IMR-90 (cell line): ENCODE data around the gene XCR1.

Source experiments
- BHLHE40 ChIP-seq: fragments of 150-350 bp; IDR thresholded peaks from 2 replicates; pipeline ENCODE4 v1.6.1; 2016; ENCODE audit warnings: mild to moderate bottlenecking, low read depth, low read length
- CEBPB ChIP-seq: IDR thresholded peaks from 2 replicates; pipeline ENCODE4 v1.6.1; 2012; ENCODE audit warnings: low read depth, low read length, improper control_type of control experiment
- FOS ChIP-seq: fragments of 150-350 bp; IDR thresholded peaks from 2 replicates; pipeline ENCODE4 v1.6.1; 2016; ENCODE audit warnings: low read depth, low read length
- MAZ ChIP-seq: IDR thresholded peaks from 2 replicates; pipeline ENCODE4 v1.6.1; 2012; ENCODE audit warnings: low read depth, mild to moderate bottlenecking, low read length, improper control_type of control experiment, moderate library complexity, borderline replicate concordance
- NFE2L2 ChIP-seq: fragments of 150-350 bp; IDR thresholded peaks from 2 replicates; pipeline ENCODE4 v1.6.1; 2016; ENCODE audit warnings: low read depth, mild to moderate bottlenecking, low read length
- POLR2A ChIP-seq: IDR thresholded peaks from 2 replicates; pipeline ENCODE4 v1.6.1; 2012; ENCODE audit warnings: mild to moderate bottlenecking, low read depth, low read length
- RAD21 ChIP-seq: IDR thresholded peaks from 2 replicates; pipeline ENCODE4 v1.6.1; 2012; ENCODE audit warnings: low read length, improper control_type of control experiment
- TF ChIP-seq, protein P1 (sequence below): conservative IDR thresholded peaks from 2 replicates; pipeline ENCODE4 v1.5.1; 2012; ENCODE audit warnings: mild to moderate bottlenecking, low read depth, low read length, improper control_type of control experiment

DNA sequence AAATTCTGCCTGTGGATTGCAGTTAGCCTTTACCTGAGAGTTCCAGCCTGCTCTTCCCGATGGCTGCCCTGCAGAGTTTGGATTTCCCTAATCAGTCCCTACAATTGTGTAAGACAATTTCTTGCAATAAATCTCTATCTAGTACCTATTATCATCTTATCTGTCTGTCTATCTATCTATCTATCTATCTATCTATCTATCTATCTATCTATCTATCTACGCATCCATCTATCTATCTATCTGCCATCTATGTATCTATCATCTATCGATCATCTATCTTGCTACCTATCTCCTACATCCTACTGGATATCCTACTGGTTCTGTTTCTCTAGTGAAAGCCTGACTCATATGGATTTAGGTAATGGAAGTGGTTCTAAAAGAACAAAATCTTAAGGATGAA is 30.4 kb upstream of the XCR1 start:
- no peak for TF ChIP-seq CEBPB
- TF ChIP-seq MAZ: no peak
- TF ChIP-seq FOS: no peak
- TF ChIP-seq, protein P1, sequence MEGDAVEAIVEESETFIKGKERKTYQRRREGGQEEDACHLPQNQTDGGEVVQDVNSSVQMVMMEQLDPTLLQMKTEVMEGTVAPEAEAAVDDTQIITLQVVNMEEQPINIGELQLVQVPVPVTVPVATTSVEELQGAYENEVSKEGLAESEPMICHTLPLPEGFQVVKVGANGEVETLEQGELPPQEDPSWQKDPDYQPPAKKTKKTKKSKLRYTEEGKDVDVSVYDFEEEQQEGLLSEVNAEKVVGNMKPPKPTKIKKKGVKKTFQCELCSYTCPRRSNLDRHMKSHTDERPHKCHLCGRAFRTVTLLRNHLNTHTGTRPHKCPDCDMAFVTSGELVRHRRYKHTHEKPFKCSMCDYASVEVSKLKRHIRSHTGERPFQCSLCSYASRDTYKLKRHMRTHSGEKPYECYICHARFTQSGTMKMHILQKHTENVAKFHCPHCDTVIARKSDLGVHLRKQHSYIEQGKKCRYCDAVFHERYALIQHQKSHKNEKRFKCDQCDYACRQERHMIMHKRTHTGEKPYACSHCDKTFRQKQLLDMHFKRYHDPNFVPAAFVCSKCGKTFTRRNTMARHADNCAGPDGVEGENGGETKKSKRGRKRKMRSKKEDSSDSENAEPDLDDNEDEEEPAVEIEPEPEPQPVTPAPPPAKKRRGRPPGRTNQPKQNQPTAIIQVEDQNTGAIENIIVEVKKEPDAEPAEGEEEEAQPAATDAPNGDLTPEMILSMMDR: no peak
- no peak for TF ChIP-seq NFE2L2
- TF ChIP-seq BHLHE40: no peak
- TF ChIP-seq POLR2A: no peak
- TF ChIP-seq RAD21: no peak
